K562 (cell line): Measurements from ENCODE around the gene HBP1. TPM values are rescaled to one million over a fixed set of nuclear protein-coding genes. Genes with fewer than 3 reads are reported as not detected.

Experiments used
- BRD9 ChIP-seq: fragments of 450-650 bp; IDR thresholded peaks from 2 replicates; pipeline ENCODE4 v1.6.1; 2018; ENCODE audit warnings: low read depth; ENCODE audit not compliant: partially characterized antibody
- CC2D1A ChIP-seq: fragments of 450-650 bp; IDR thresholded peaks from 2 replicates; pipeline ENCODE4 v1.6.1; 2017; ENCODE audit warnings: mild to moderate bottlenecking
- DNMT1 ChIP-seq: fragments of 450-650 bp; IDR thresholded peaks from 2 replicates; pipeline ENCODE4 v1.6.1; 2016; ENCODE audit warnings: antibody characterized with exemption, mild to moderate bottlenecking
- EP300 ChIP-seq: IDR thresholded peaks from 2 replicates; pipeline ENCODE4 v1.6.1; 2012; ENCODE audit warnings: low read length, improper control_type of control experiment
- FOXP1 ChIP-seq: sonication (generic); formaldehyde crosslinking; IDR thresholded peaks from 2 replicates; pipeline ENCODE4 v1.8.0; 2022; ENCODE audit warnings: mild to moderate bottlenecking, missing genetic modification reagents
- GMEB1 ChIP-seq: fragments of 250-450 bp; sonication (Bioruptor Pico); IDR thresholded peaks from 2 replicates; pipeline ENCODE4 v1.4.0; 2020; ENCODE audit warnings: mild to moderate bottlenecking
- HEY1 ChIP-seq: fragments of 250-450 bp; sonication (Bioruptor Pico); IDR thresholded peaks from 2 replicates; pipeline ENCODE4 v1.5.0; 2020; ENCODE audit warnings: mild to moderate bottlenecking, moderate library complexity, borderline replicate concordance
- HLTF ChIP-seq: fragments of 450-650 bp; IDR thresholded peaks from 2 replicates; pipeline ENCODE4 v1.6.1; 2016
- KLF16 ChIP-seq: IDR thresholded peaks from 2 replicates; pipeline ENCODE4 v1.6.1; 2016; ENCODE audit warnings: antibody characterized with exemption
- MAFK ChIP-seq: IDR thresholded peaks from 2 replicates; pipeline ENCODE4 v1.6.1; 2011; ENCODE audit warnings: low read length, improper control_type of control experiment
- MIER1 ChIP-seq: fragments of 450-650 bp; IDR thresholded peaks from 2 replicates; pipeline ENCODE4 v1.6.1; 2016; ENCODE audit warnings: antibody characterized with exemption, mild to moderate bottlenecking, low read depth
- NCOR1 ChIP-seq: fragments of 450-650 bp; IDR thresholded peaks from 2 replicates; pipeline ENCODE4 v1.6.1; 2016; ENCODE audit warnings: mild to moderate bottlenecking, moderate library complexity
- TCFL5 ChIP-seq: fragments of 250-450 bp; sonication (Bioruptor Pico); conservative IDR thresholded peaks from 2 replicates; pipeline ENCODE4 v1.6.1; 2021; ENCODE audit warnings: mild to moderate bottlenecking, moderate library complexity, matching md5 sums
- TFAP4 ChIP-seq: sonication (generic); formaldehyde crosslinking; IDR thresholded peaks from 2 replicates; pipeline ENCODE4 v1.8.0; 2022; ENCODE audit warnings: missing genetic modification reagents, mild to moderate bottlenecking, moderate library complexity, borderline replicate concordance
- TRIM24 ChIP-seq, 2 experiments: fragments of 450-650 bp; IDR thresholded peaks; 2 replicates each; pipeline ENCODE4 v1.6.1; 2016
- ZC3H8 ChIP-seq: fragments of 450-650 bp; IDR thresholded peaks from 2 replicates; pipeline ENCODE4 v1.6.1; 2017
- ZNF217 ChIP-seq: sonication (generic); formaldehyde crosslinking; IDR thresholded peaks from 2 replicates; pipeline ENCODE4 v1.8.0; 2022; ENCODE audit warnings: mild to moderate bottlenecking, missing genetic modification reagents
- ZNF253 ChIP-seq: fragments of 250-450 bp; sonication (Bioruptor Pico); conservative IDR thresholded peaks from 2 replicates; pipeline ENCODE4 v1.6.1; 2021; ENCODE audit warnings: mild to moderate bottlenecking
- polyA plus RNA-seq, 8 experiments: library from polyadenylated mRNA; depleted of rRNA in 4 of 8; stranded (reverse) in 5 of 8; unstranded in 3 of 8; fragments of >200 nt; fragmentation: Nextera tagmentation in 2 of 8; fragmentation: Illumina TruSeq in 1 of 8; extraction: Ambion mirVana in 2 of 8; extraction: Trizol in 1 of 8; gene quantifications; 2 replicates each; pipeline versions ENCODE4 v1.2.1 to v1.2.3, GENCODE V29; 2011 to 2014; ENCODE audit warnings: inconsistent platforms in 1 of 8, missing spikeins in 1 of 8
- total RNA-seq, 7 experiments: library from RNA; depleted of rRNA in 6 of 7; stranded (reverse); fragments of >200 nt in 6 of 7; fragmentation: Illumina TruSeq in 2 of 7; extraction: Trizol in 2 of 7; gene quantifications; 2 replicates each; pipeline versions ENCODE4 v1.2.1 to v1.2.3, GENCODE V29; 2011 to 2021; ENCODE audit warnings: low replicate concordance in 1 of 7
- TF ChIP-seq, protein P1 (sequence below): sonication (generic); formaldehyde crosslinking; IDR thresholded peaks from 2 replicates; pipeline ENCODE4 v1.8.1; 2023; ENCODE audit warnings: mild to moderate bottlenecking, missing genetic modification reagents
- TF ChIP-seq, protein P2 (sequence below): fragments of 450-650 bp; formaldehyde crosslinking; IDR thresholded peaks from 2 replicates; pipeline ENCODE4 v1.4.0; 2022; ENCODE audit warnings: missing genetic modification characterization
- TF ChIP-seq, protein P3 (sequence below): sonication (generic); formaldehyde crosslinking; IDR thresholded peaks from 2 replicates; pipeline ENCODE4 v1.8.1; 2023; ENCODE audit warnings: mild to moderate bottlenecking, missing genetic modification reagents

The HBP1 gene
- total and polyA plus RNA-seq, 9 of the 15 experiments (the other 6 are each of a cell fraction or from before 2014, with no cell fraction given), result 18.7 to 59.9 (median 27.0) TPM

- TF ChIP-seq TFAP4 (CRISPR knock-in tag), result peak; percentile 83
- peak; percentile 58; the same call in 1 of the 2 replicates for TF ChIP-seq KLF16
- TF ChIP-seq GMEB1 (CRISPR knock-in tag), result peak; percentile 43; the same call in 1 of the 2 replicates
- TF ChIP-seq DNMT1, result no peak
- TF ChIP-seq HEY1 (CRISPR knock-in tag), result no peak
- peak; percentile 73; the same call in 1 of the 2 replicates for TF ChIP-seq CC2D1A
- TF ChIP-seq HLTF, result 0 out of 2 replicates have a peak, but pooled peaks have one; percentile 45
- no peak for TF ChIP-seq ZNF253
- TF ChIP-seq EP300, result peak; percentile 83
- peak; percentile 78 for TF ChIP-seq NCOR1
- 0 out of 2 replicates have a peak, but pooled peaks have one; percentile 18 for TF ChIP-seq ZC3H8
- TF ChIP-seq TRIM24 (IDR thresholded peaks at IDR 0.05), result peak; percentile 86 to 91
- TF ChIP-seq, protein P1, sequence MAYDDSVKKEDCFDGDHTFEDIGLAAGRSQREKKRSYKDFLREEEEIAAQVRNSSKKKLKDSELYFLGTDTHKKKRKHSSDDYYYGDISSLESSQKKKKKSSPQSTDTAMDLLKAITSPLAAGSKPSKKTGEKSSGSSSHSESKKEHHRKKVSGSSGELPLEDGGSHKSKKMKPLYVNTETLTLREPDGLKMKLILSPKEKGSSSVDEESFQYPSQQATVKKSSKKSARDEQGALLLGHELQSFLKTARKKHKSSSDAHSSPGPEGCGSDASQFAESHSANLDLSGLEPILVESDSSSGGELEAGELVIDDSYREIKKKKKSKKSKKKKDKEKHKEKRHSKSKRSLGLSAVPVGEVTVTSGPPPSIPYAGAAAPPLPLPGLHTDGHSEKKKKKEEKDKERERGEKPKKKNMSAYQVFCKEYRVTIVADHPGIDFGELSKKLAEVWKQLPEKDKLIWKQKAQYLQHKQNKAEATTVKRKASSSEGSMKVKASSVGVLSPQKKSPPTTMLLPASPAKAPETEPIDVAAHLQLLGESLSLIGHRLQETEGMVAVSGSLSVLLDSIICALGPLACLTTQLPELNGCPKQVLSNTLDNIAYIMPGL (CRISPR knock-in tag), result peak; percentile 89
- no peak for TF ChIP-seq TCFL5 (CRISPR knock-in tag)
- TF ChIP-seq MIER1, result peak; percentile 58; the same call in 1 of the 2 replicates
- TF ChIP-seq FOXP1 (CRISPR knock-in tag), result peak; percentile 87
- TF ChIP-seq BRD9, result peak; percentile 45
- TF ChIP-seq, protein P2, sequence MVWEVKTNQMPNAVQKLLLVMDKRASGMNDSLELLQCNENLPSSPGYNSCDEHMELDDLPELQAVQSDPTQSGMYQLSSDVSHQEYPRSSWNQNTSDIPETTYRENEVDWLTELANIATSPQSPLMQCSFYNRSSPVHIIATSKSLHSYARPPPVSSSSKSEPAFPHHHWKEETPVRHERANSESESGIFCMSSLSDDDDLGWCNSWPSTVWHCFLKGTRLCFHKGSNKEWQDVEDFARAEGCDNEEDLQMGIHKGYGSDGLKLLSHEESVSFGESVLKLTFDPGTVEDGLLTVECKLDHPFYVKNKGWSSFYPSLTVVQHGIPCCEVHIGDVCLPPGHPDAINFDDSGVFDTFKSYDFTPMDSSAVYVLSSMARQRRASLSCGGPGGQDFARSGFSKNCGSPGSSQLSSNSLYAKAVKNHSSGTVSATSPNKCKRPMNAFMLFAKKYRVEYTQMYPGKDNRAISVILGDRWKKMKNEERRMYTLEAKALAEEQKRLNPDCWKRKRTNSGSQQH, result peak; percentile 98
- TF ChIP-seq ZNF217, result no peak
- TF ChIP-seq MAFK, result no peak; the same call in 1 of the 2 replicates
- TF ChIP-seq, protein P3, sequence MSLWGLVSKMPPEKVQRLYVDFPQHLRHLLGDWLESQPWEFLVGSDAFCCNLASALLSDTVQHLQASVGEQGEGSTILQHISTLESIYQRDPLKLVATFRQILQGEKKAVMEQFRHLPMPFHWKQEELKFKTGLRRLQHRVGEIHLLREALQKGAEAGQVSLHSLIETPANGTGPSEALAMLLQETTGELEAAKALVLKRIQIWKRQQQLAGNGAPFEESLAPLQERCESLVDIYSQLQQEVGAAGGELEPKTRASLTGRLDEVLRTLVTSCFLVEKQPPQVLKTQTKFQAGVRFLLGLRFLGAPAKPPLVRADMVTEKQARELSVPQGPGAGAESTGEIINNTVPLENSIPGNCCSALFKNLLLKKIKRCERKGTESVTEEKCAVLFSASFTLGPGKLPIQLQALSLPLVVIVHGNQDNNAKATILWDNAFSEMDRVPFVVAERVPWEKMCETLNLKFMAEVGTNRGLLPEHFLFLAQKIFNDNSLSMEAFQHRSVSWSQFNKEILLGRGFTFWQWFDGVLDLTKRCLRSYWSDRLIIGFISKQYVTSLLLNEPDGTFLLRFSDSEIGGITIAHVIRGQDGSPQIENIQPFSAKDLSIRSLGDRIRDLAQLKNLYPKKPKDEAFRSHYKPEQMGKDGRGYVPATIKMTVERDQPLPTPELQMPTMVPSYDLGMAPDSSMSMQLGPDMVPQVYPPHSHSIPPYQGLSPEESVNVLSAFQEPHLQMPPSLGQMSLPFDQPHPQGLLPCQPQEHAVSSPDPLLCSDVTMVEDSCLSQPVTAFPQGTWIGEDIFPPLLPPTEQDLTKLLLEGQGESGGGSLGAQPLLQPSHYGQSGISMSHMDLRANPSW (CRISPR knock-in tag), result peak; percentile 96
These were observed 582 bp downstream of the HBP1 start (continued) for GRCh38 chr7:107169120-107170050.
